GM10248 (cell line): ENCODE results near the gene BCAS1.
"Not testable (repeated sequence)": the region's sequence is repeated elsewhere in the genome, so short reads cannot be mapped to it uniquely, and the experiment has no call there.

Experiments
- CTCF ChIA-PET: fragments of 300-600 bp; sonication (Branson Sonifier 250); formaldehyde crosslinking; extraction: SDS; loops from one replicate; lab custom pipeline; 2021; ENCODE audit warnings: antibody characterized with exemption; lab: Yijun Ruan, JAX
- POLR2A ChIA-PET: fragments of 350-650 bp; sonication (Branson Sonifier 250); formaldehyde crosslinking; extraction: SDS; loops from one replicate; lab custom pipeline; 2020; ENCODE audit warnings: antibody characterized with exemption; lab: Yijun Ruan, JAX
- DNase-seq: peaks from one replicate; pipeline ENCODE4 v3.0.0; 2012; ENCODE audit errors: extremely low spot score
- CTCF ChIP-seq: IDR thresholded peaks from 2 replicates; pipeline ENCODE4 v1.5.1; 2012; ENCODE audit warnings: mild to moderate bottlenecking, low read depth; ENCODE audit errors: extremely low read depth, missing control alignments, control extremely low read depth

The BCAS1 gene

GRCh38 chr20:53935344-53936084 is 134.9 kb downstream of the BCAS1 start:
- POLR2A ChIA-PET, result interaction anchor here (0.6 to 1.0 kb wide), 2 partner anchors 24 to 312 kb away, joined by 3 read pairs; no protein-coding TSS in a partner anchor
- CTCF ChIA-PET, result interaction anchor here (0.9 to 18.9 kb wide), 10 partner anchors 12 to 365 kb away, joined by 3 to 281 read pairs (median 4); no protein-coding TSS in a partner anchor
- DNase-seq, result no peak

GRCh38 chr20:53934421-53935343 is 135.7 kb downstream of the BCAS1 start:
- POLR2A ChIA-PET, result interaction anchor here (1.0 kb wide), 1 partner anchor 23 kb away, joined by 3 read pairs; no protein-coding TSS in a partner anchor
- DNase-seq, result peak; percentile 41
- no peak for TF ChIP-seq CTCF
- CTCF ChIA-PET, result interaction anchor here (0.9 to 18.9 kb wide), 12 partner anchors 11 to 365 kb away, joined by 3 to 281 read pairs (median 4); partner anchors contain the start of gene PFDN4

More at GRCh38 chr20:53935344-53936084, 134.9 kb downstream of the BCAS1 start:
- no peak for TF ChIP-seq CTCF

GRCh38 chr20:53933232-53933846 is 137.1 kb downstream of the BCAS1 start:
- CTCF ChIA-PET, result interaction anchor here (0.9 to 18.9 kb wide), 7 partner anchors 9 to 353 kb away, joined by 3 to 281 read pairs (median 4); partner anchors contain the start of gene PFDN4
- DNase-seq, result no peak
- POLR2A ChIA-PET, result interaction anchor here (0.6 kb wide), 1 partner anchor 26 kb away, joined by 3 read pairs; no protein-coding TSS in a partner anchor
- no peak for TF ChIP-seq CTCF

GRCh38 chr20:53932655-53933192 is 137.7 kb downstream of the BCAS1 start:
- DNase-seq, POLR2A ChIA-PET: not testable (repeated sequence)
- CTCF ChIA-PET, result interaction anchor here (1.0 to 18.9 kb wide), 9 partner anchors 1 to 353 kb away, joined by 3 to 281 read pairs (median 4); partner anchors contain the start of gene PFDN4

- POLR2A ChIA-PET, result interaction anchor here (0.7 to 1.0 kb wide), 2 partner anchors 24 to 37 kb away, joined by 4 to 6 read pairs; no protein-coding TSS in a partner anchor
- CTCF ChIA-PET, result interaction anchor here (0.7 to 18.9 kb wide), 6 partner anchors 2 to 352 kb away, joined by 3 to 281 read pairs (median 10); no protein-coding TSS in a partner anchor
- no peak for DNase-seq
- TF ChIP-seq CTCF, result no peak
Observed at GRCh38 chr20:53931597-53931996, 138.8 kb downstream of the BCAS1 start.
